Panc1 (cell line): ENCODE measurements around the gene CACTIN. TPM values are rescaled to one million over a fixed set of nuclear protein-coding genes. Genes with fewer than 3 reads are reported as not detected.

ENCODE experiments used
- ATAC-seq: fragments of 200-7000 bp; cut with Tn5 transposase; 2 replicates; pipeline ENCODE4 v1.9.1; 2020; ENCODE audit warnings: mild to moderate bottlenecking, moderate library complexity
- BruUV-seq: library from RNA; stranded (reverse); fragments of 400-500 nt; replicated peaks from 2 replicates; lab custom pipeline; 2021; lab: Mats Ljungman, UMichigan
- CTCF ChIA-PET: fragments of 300-600 bp; sonication (Branson Sonifier 250); formaldehyde crosslinking; loops from one replicate; lab custom pipeline; 2022; ENCODE audit warnings: antibody characterized with exemption; lab: Charles Lee
- POLR2A ChIA-PET: fragments of 300-600 bp; sonication (Branson Sonifier 250); formaldehyde crosslinking; loops from one replicate; lab custom pipeline; 2022; ENCODE audit warnings: antibody characterized with exemption; lab: Charles Lee
- DNase-seq: peaks from one replicate; pipeline ENCODE4 v3.0.0-alpha.2; 2010; ENCODE audit warnings: low read depth, low spot score
- H3K27ac ChIP-seq: 2 replicates; pipeline ENCODE4 v1.5.1; 2011; ENCODE audit warnings: mild to moderate bottlenecking, low read length, inconsistent platforms
- H3K27me3 ChIP-seq: fragments of 200-500 bp; sonication (Bioruptor generic); 2 replicates; pipeline ENCODE4 v1.6.0; 2014; ENCODE audit warnings: low read length, inconsistent platforms; ENCODE audit not compliant: control insufficient read depth, insufficient read depth
- H3K36me3 ChIP-seq: fragments of 200-500 bp; sonication (Bioruptor generic); 2 replicates; pipeline ENCODE4 v1.5.1; 2014; ENCODE audit warnings: inconsistent platforms, mild to moderate bottlenecking, low read length, moderate library complexity; ENCODE audit not compliant: control insufficient read depth, insufficient read depth
- H3K4me1 ChIP-seq: 2 replicates; pipeline ENCODE4 v1.5.1; 2011; ENCODE audit warnings: inconsistent platforms, mild to moderate bottlenecking, low read length, moderate library complexity; ENCODE audit not compliant: control insufficient read depth, insufficient read depth
- H3K4me3 ChIP-seq, 2 experiments: 2 replicates each; pipeline ENCODE4 v1.5.1; 2011 to 2012; ENCODE audit warnings: low read depth in 2 of 2, low read length in 2 of 2, mild to moderate bottlenecking in 2 of 2, inconsistent platforms in 1 of 2, moderate library complexity in 1 of 2
- H3K9me3 ChIP-seq: fragments of 200-500 bp; sonication (Bioruptor generic); 2 replicates; pipeline ENCODE4 v1.5.1; 2014; ENCODE audit warnings: low read depth, mild to moderate bottlenecking, inconsistent platforms, low read length, moderate library complexity; ENCODE audit not compliant: control insufficient read depth, insufficient read depth
- CTCF ChIP-seq: fragments of 450-650 bp; IDR thresholded peaks from 2 replicates; pipeline ENCODE4 v1.5.1; 2017; ENCODE audit warnings: mild to moderate bottlenecking
- POLR2AphosphoS5 ChIP-seq: IDR thresholded peaks from 2 replicates; pipeline ENCODE4 v1.6.1; 2012; ENCODE audit warnings: mild to moderate bottlenecking, low read depth, low read length, moderate library complexity
- REST ChIP-seq, 2 experiments: IDR thresholded peaks; 2 replicates each; pipeline ENCODE4 v1.6.1; 2011 to 2012; ENCODE audit warnings: low read depth in 2 of 2, control low read depth in 1 of 2, low read length in 1 of 2, mild to moderate bottlenecking in 1 of 2, moderate library complexity in 1 of 2; ENCODE audit not compliant: insufficient read depth in 1 of 2
- SIN3A ChIP-seq: IDR thresholded peaks from 2 replicates; pipeline ENCODE4 v1.6.1; 2012; ENCODE audit warnings: low read depth, mild to moderate bottlenecking, low read length, moderate library complexity, borderline replicate concordance; ENCODE audit not compliant: insufficient read depth
- TCF7L2 ChIP-seq: IDR thresholded peaks from 2 replicates; pipeline ENCODE4 v1.6.1; 2011; ENCODE audit warnings: mild to moderate bottlenecking, low read depth, low read length, inconsistent platforms
- in situ Hi-C: cut with HindIII; loops from 2 replicates; pipeline ENCODE4 v1.10.0; 2016; ENCODE audit warnings: low sequenced_read_pairs, low pct_unique_long_range_greater_than_20kb
- intact Hi-C: fragments of 100-400 bp; cut with micrococcal nuclease; formaldehyde crosslinking; loops from one replicate; pipeline ENCODE4 v1.10.0; 2022; ENCODE audit not compliant: unreplicated experiment
- total RNA-seq: library from RNA; stranded (reverse); gene quantifications from one replicate; pipeline ENCODE4 v1.2.1, GENCODE V29; 2021; ENCODE audit not compliant: unreplicated experiment

The CACTIN gene
- total RNA-seq, 1 experiment from 2014 or later: 25.2 TPM

- ATAC-seq (peak; percentile 69), DNase-seq (peak; percentile 55)
- Histone ChIP-seq H3K27ac (no peak overlapping the region), H3K4me3 (peak overlapping the region; percentile 74 to 82), H3K27me3 (no peaks in the 10 kb centered on the region), H3K9me3 (no peaks in the 10 kb centered on the region), H3K4me1 (peaks cover 4% of the 10 kb centered on the region; the same call in 1 of the 2 replicates), H3K36me3 (peaks cover 4% of the 10 kb centered on the region; the same call in 1 of the 2 replicates)
- CTCF ChIA-PET: no interaction called here
- TF ChIP-seq SIN3A: no peak
- no peak for TF ChIP-seq CTCF
- TF ChIP-seq TCF7L2: no peak
- TF ChIP-seq REST (IDR thresholded peaks at IDR 0.05; ENCODE audit: insufficient read depth in 1 of 2, low read depth in 2 of 2, low read length in 1 of 2): no peak
- TF ChIP-seq POLR2AphosphoS5: no peak
- intact Hi-C loops (no loop called here), in situ Hi-C loops (no loop called here)
- POLR2A ChIA-PET: no interaction called here
- BruUV-seq: no TSS peak
Measured at GRCh38 chr19:3573858-3574637, 52.5 kb downstream of the CACTIN start.

GRCh38 chr19:3573162-3573857 lies 53.3 kb downstream of the CACTIN start:
- DNase-seq (no peak), ATAC-seq (peak; percentile 37)
- ChIA-PET POLR2A (no interaction called here), CTCF (no interaction called here)
- no TSS peak for BruUV-seq
- TF ChIP-seq CTCF: no peak
- 0 out of 2 replicates have a peak, but pooled peaks have one; percentile 39 for TF ChIP-seq SIN3A
- intact Hi-C loops (no loop called here), in situ Hi-C loops (no loop called here)
- H3K4me1 ChIP-seq: peaks cover 4% of the 10 kb centered on the region; the same call in 1 of the 2 replicates
- H3K4me3 ChIP-seq: peak overlapping the region; percentile 74 to 82
- no peaks in the 10 kb centered on the region for H3K9me3 ChIP-seq
- peak overlapping the region; percentile 76 for H3K27ac ChIP-seq
- H3K36me3 ChIP-seq: peaks cover 4% of the 10 kb centered on the region; the same call in 1 of the 2 replicates
- no peaks in the 10 kb centered on the region for H3K27me3 ChIP-seq
